Measurements from ENCODE around the gene TIMM13. TPM values are rescaled to one million over a fixed set of nuclear protein-coding genes. Genes with fewer than 3 reads are reported as not detected.
"Not testable (repeated sequence)": the region's sequence is repeated elsewhere in the genome, so short reads cannot be mapped to it uniquely, and the experiment has no call there.

Gene TIMM13
- total RNA-seq, 1 experiment from 2014 or later = 35.7 TPM

GRCh38 chr19:2395293-2395829 lies 32.0 kb downstream of the TIMM13 start:
- H3K36me3 ChIP-seq; H3K4me1 ChIP-seq; DNase-seq; H3K9me3 ChIP-seq (replicated peaks); H3K27ac ChIP-seq; H3K4me3 ChIP-seq; H3K27me3 ChIP-seq: not testable (repeated sequence)

- Histone ChIP-seq H3K9me3 (replicated peaks) (no peaks in the 10 kb centered on the region), H3K4me1 (no peaks in the 10 kb centered on the region), H3K4me3 (no peak overlapping the region), H3K27ac (no peak overlapping the region), H3K36me3 (no peaks in the 10 kb centered on the region), H3K27me3 (no peaks in the 10 kb centered on the region)
- DNase-seq = no peak
Measured at GRCh38 chr19:2394442-2395292, 32.7 kb downstream of the TIMM13 start.

GRCh38 chr19:2394054-2394441 lies 33.3 kb downstream of the TIMM13 start:
- no peak for DNase-seq
- Histone ChIP-seq H3K9me3 (replicated peaks) (no peaks in the 10 kb centered on the region), H3K36me3 (no peaks in the 10 kb centered on the region), H3K4me1 (no peaks in the 10 kb centered on the region), H3K27me3 (no peaks in the 10 kb centered on the region), H3K4me3 (no peak overlapping the region), H3K27ac (no peak overlapping the region)

DNA sequence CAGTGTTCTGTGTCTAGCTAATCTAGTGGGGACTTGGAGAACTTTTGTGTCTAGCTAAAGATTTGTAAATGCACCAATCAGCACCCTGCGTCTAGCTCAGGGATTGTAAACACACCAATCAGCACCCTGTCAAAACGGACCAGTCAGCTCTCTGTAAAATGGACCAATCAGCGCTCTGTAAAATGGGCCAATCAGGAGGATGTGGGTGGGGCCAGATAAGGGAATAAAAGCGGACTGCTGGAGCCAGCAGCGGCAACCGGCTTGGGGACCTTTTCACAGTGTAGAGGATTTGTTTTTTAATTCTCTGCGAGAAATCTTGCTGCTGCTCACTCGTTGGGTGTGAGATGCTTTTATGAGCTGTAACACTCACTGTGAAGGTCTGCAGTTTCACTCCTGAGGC lies 34.5 kb downstream of the TIMM13 start:
- not testable (repeated sequence) for H3K9me3 ChIP-seq (replicated peaks); H3K27ac ChIP-seq; H3K4me1 ChIP-seq; H3K36me3 ChIP-seq; H3K4me3 ChIP-seq; H3K27me3 ChIP-seq
- DNase-seq = peak; percentile 32 to 40

GRCh38 chr19:2392366-2392765 lies 35.0 kb downstream of the TIMM13 start:
- H3K4me3 ChIP-seq = no peak overlapping the region
- no peaks in the 10 kb centered on the region for H3K27me3 ChIP-seq
- H3K36me3 ChIP-seq = no peaks in the 10 kb centered on the region
- no peaks in the 10 kb centered on the region for H3K9me3 ChIP-seq (replicated peaks)
- H3K27ac ChIP-seq = no peak overlapping the region
- H3K4me1 ChIP-seq = peaks cover 6% of the 10 kb centered on the region; the same call in 1 of the 2 replicates
- DNase-seq = no peak

GRCh38 chr19:2391118-2391725 lies 36.2 kb downstream of the TIMM13 start:
- no peak overlapping the region for H3K4me3 ChIP-seq
- peak; percentile 33 to 75 for DNase-seq
- H3K27ac ChIP-seq = no peak overlapping the region
- H3K4me1 ChIP-seq = peaks cover 10% of the 10 kb centered on the region
- no peaks in the 10 kb centered on the region for H3K27me3 ChIP-seq
- no peaks in the 10 kb centered on the region for H3K36me3 ChIP-seq
- H3K9me3 ChIP-seq (replicated peaks) = no peaks in the 10 kb centered on the region

GRCh38 chr19:2389594-2389993 lies 37.8 kb downstream of the TIMM13 start:
- DNase-seq = no peak
- no peaks in the 10 kb centered on the region for H3K9me3 ChIP-seq (replicated peaks)
- no peak overlapping the region for H3K27ac ChIP-seq
- H3K27me3 ChIP-seq = no peaks in the 10 kb centered on the region
- H3K36me3 ChIP-seq = no peaks in the 10 kb centered on the region
- no peak overlapping the region for H3K4me3 ChIP-seq
- peaks cover 10% of the 10 kb centered on the region for H3K4me1 ChIP-seq

- Histone ChIP-seq H3K9me3 (replicated peaks) (no peaks in the 10 kb centered on the region), H3K27me3 (no peaks in the 10 kb centered on the region), H3K4me1 (peaks cover 16% of the 10 kb centered on the region), H3K4me3 (no peak overlapping the region), H3K36me3 (no peaks in the 10 kb centered on the region), H3K27ac (no peak overlapping the region)
- DNase-seq = peak; percentile 37 to 44
Measured at GRCh38 chr19:2387367-2388288, 39.8 kb downstream of the TIMM13 start.

GRCh38 chr19:2385053-2385721 lies 42.2 kb downstream of the TIMM13 start:
- Histone ChIP-seq H3K27me3 (no peaks in the 10 kb centered on the region), H3K9me3 (replicated peaks) (no peaks in the 10 kb centered on the region; the same call in 1 of the 2 replicates), H3K36me3 (no peaks in the 10 kb centered on the region), H3K4me1 (peaks cover 16% of the 10 kb centered on the region), H3K4me3 (no peak overlapping the region), H3K27ac (peak overlapping the region; percentile 36)
- DNase-seq = peak; percentile 97 to 98

GRCh38 chr19:2382530-2383222 lies 44.7 kb downstream of the TIMM13 start:
- Histone ChIP-seq H3K27me3 (no peaks in the 10 kb centered on the region), H3K4me1 (peaks cover 13% of the 10 kb centered on the region), H3K36me3 (no peaks in the 10 kb centered on the region), H3K27ac (no peak overlapping the region), H3K4me3 (no peak overlapping the region), H3K9me3 (replicated peaks) (no peaks in the 10 kb centered on the region; the same call in 1 of the 2 replicates)
- no peak for DNase-seq

GRCh38 chr19:2381148-2381820 lies 46.1 kb downstream of the TIMM13 start:
- H3K36me3 ChIP-seq = no peaks in the 10 kb centered on the region
- no peak overlapping the region for H3K4me3 ChIP-seq
- DNase-seq = peak; percentile 42 to 52
- peaks cover 6% of the 10 kb centered on the region for H3K4me1 ChIP-seq
- no peaks in the 10 kb centered on the region; the same call in 1 of the 2 replicates for H3K9me3 ChIP-seq (replicated peaks)
- no peak overlapping the region for H3K27ac ChIP-seq
- H3K27me3 ChIP-seq = peaks cover 5% of the 10 kb centered on the region; the same call in 1 of the 2 replicates

DNA sequence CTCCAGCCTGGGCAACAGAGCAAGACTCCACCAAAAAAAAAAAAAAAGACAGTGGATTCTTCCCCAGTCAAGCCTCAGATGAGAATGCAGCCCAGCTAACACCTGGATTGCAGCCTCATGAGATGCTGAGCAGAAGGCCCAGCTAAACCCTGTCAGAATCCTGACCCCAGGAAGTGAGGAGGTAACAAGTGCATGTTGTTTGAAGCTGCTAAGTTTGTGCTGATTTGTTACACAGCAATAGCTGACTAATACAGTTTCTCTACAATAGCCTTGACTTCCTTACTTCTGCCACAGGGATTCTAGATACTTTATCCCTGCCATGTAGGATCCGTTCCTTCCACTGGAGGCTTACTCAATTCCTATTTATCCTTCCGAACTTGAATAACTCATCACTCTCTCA lies 46.8 kb downstream of the TIMM13 start:
- Histone ChIP-seq H3K4me1 (peaks cover 6% of the 10 kb centered on the region), H3K27ac (no peak overlapping the region), H3K4me3 (no peak overlapping the region), H3K36me3 (no peaks in the 10 kb centered on the region), H3K9me3 (replicated peaks) (no peaks in the 10 kb centered on the region; the same call in 1 of the 2 replicates), H3K27me3 (peaks cover 7% of the 10 kb centered on the region; the same call in 1 of the 2 replicates)
- DNase-seq = no peak

Data from SJCRH30 (cell line).